HG02852 (cell line): ENCODE data around the gene CA5B.
"Not testable (repeated sequence)": the region's sequence is repeated elsewhere in the genome, so short reads cannot be mapped to it uniquely, and the experiment has no call there.

Experiments
- ATAC-seq: cut with Tn5 transposase; IDR thresholded peaks from one replicate; pipeline ENCODE4 v1.9.1; 2021; ENCODE audit warnings: mild to moderate bottlenecking, moderate library complexity; ENCODE audit not compliant: unreplicated experiment

CA5B gene, protein sequence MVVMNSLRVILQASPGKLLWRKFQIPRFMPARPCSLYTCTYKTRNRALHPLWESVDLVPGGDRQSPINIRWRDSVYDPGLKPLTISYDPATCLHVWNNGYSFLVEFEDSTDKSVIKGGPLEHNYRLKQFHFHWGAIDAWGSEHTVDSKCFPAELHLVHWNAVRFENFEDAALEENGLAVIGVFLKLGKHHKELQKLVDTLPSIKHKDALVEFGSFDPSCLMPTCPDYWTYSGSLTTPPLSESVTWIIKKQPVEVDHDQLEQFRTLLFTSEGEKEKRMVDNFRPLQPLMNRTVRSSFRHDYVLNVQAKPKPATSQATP

DNA sequence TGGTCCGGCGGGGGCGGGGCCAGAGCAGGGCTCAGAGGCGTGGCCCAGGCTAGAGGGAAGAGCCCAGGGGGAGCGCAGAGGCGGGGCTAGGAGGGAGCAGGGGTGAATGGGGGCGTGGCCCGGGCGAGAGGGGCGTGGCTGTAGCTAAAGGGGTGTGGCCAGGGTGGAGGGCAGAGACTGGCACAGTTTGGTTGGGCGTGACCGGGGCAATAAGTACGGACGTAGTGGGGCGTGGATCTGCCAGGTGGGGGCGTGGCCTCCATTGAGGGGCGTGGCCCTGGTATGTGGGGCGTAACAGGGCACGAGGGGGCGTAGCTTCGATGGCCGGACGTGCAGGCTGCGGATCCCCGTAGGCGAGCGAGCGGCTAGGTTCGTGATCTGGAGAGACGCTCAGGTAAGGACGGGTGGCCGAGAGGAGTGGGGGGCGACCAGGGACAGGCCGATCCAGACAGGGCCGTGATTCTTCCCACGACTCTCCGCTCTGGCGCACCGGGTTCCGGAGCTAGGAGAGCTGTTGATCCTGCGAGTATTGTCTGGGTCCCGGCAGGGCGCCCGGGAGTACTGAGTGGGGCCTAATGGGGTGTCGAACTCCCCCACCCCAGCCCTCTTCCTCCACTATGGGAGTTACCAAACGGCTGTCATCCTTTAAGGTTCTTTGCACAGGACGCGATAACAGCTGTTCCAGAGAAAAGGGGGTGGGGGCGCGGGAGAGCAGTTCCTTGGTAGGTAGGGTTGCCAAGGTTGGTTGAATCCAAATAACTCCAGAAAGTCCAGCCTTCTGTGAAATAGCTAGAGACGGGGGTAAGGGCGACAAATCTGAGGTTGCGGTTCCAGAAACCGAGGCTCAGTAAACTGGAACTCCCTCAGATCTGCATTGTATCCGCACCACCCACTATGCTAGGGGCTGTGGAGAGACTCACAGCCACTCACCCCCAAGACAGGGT lies at the start of gene CA5B:
Gene CA5B (plus strand): TSS at position 312 of the 944 bp plus-strand sequence. CDS start 11,754 bp downstream, outside the sequence.
- ATAC-seq = peak; percentile 89

DNA sequence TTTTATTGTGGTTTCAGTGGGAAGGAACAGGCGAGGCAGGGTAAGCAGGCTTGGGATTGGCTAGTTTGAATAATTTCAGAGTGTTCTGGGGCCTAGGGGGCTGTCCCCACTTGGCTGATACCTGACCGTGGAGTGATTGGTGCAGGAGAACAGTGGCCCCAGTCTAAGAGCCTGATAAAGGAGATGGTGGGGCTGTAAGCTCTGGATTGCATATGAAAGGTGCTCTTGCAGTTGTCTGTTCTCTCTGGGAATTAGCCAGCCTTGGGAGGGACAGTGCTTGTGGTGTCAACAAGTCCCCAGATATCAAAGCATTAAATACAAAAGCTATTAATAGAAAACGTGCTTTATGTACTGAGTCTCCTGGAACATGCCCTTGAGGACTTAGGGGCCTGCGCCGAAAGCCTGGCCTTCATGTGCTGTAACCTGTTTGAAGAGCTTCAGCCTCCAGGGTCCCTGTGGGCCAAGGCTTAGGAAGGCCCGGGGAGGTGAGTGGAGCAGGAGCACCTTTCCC lies 43.1 kb upstream of the CA5B start:
- no peak for ATAC-seq

DNA sequence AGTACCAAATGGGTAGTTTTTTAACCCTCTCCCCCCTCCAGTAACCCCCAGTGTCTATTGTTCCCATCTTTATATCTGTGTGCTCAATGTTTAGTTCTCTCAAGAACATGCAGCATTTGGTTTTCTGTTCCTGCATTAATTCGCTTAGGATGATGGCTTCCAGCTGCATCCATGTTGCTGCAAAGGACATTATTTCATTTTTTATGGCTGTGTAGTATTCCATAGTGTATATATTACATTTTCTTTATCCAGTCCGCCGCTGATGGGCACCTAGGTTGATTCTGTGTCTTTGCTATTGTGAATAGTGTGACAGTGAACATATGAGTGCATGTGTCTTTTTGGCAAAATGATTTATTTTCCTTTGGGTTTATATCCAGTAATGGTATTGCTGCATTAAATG lies 41.6 kb upstream of the CA5B start:
- no peak for ATAC-seq

DNA sequence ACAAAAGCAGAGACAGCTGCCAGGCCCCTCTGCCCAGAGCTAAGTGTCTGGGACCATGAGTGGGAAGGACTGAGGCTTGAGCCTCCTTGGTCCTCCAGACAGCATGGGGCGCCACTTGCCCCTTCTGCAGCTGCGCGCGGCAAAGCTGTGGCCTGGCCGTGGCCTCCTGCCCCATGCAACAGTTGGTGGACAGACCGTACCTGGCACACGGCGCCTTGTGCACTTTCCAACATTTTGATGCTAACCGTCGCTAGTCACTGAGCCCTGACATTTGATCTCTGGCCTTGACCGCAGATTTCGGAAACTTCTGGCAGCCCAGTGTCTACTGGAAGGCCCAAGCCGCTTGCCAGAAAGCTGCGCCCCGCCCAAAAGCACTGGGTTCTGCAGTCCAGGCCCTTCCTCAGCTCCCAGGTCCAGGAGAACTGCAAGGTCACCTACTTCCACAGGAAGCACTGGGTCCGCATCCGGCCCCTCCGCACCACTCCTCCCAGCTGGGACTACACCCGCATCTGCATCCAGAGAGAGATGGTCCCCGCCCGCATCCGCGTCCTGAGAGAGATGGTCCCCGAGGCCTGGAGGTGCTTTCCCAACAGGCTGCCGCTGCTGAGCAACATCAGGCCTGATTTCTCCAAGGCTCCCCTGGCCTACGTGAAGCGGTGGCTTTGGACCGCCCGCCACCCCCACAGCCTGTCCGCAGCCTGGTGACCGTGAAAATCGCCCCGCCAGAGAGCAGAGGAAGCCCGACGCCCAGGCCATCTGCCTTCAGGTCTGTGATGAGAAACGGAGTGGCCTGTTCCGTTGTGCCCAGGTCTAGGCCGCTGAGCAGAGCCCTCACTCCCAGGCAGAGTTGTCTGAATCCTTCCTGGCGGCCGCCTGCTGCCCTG lies 35.3 kb upstream of the CA5B start:
- no peak for ATAC-seq

DNA sequence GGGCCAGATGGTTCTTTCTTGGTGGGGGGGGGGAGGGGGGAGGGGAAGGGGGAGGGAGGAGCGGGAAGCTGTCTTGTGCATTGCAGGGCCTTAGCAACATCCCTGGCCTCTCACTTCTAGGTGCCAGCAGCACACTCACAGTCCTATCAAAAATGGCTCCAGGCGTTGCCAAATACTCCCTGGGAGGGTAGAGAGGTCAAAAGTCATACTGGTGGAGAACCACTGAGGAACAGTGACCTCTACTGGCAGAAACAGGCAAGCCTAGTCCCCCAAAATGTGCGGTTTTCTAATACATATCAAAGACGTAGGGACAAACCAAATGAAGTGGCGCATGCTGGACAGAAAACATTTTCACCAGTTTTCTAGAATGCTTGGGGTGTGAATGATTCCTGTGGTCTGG lies 34.3 kb upstream of the CA5B start:
- peak; percentile 72 for ATAC-seq

DNA sequence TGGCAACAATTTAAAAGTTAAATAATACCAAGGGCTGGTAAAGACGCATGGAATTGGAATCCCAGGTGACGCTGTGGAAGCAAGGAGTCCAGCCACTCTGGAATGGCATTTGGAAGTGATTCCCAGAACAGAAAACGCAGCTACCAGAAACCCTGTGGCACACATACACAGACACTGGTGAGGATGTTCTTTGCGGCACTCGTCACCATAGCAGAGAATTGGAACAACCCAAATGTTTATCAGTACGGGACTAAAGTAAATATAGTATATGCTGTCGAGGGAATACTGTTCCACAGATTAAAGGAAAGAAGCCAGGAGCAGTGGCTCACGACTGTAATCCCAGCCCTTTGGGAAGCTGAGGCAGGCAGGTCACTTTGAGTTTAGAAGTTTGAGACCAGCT lies 33.8 kb upstream of the CA5B start:
- not testable (repeated sequence) for ATAC-seq

DNA sequence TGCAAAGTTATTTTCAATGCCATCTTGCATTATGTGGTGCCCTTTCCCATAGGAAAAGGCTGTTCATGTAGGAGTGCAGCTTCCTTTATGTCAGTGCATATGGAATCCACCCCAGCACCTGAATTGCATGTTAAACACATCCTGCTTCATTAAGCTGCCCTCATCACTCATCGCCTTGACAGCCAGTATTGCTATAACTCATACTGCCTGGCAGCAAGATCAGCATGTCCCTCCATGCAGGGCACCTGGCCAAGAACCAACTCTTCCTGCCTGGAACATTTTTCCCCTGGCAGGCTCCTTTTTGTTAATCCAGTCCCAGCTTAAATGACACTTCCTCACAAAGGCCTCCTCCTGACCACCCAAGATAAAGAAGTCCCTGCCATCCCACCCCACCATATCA lies 23.5 kb upstream of the CA5B start:
- ATAC-seq = no peak

DNA sequence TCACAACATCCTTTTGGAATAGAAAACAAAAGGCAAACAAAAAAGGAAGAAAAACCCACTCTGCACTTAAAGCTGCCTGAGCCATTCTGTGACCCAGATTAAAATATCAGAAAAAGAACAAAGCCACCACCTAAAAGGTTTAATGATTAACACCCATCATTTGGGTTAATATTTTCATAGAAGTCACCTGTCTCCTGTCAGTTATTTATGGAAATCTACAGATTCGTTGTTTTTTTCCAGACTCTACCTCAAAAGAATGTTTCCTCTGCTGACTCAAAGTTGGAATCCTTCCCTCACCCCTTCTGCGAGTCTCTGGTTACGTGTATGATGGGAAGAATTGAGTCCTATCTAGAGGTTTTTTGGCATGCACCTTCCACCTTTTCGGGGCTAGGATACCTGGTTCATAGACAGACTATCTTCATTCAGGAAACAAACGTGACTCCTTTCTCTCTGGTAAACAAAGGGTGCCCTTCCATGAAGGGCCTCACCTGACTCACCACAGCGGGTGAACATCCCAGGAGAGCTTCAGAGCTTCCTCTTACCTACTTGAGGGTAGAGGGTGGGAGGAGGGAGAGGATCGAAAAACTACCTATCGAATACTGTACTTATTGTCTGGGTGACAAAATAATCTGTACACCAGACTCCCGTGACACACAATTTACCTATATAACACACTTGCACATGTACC lies 19.6 kb upstream of the CA5B start:
- ATAC-seq = no peak

DNA sequence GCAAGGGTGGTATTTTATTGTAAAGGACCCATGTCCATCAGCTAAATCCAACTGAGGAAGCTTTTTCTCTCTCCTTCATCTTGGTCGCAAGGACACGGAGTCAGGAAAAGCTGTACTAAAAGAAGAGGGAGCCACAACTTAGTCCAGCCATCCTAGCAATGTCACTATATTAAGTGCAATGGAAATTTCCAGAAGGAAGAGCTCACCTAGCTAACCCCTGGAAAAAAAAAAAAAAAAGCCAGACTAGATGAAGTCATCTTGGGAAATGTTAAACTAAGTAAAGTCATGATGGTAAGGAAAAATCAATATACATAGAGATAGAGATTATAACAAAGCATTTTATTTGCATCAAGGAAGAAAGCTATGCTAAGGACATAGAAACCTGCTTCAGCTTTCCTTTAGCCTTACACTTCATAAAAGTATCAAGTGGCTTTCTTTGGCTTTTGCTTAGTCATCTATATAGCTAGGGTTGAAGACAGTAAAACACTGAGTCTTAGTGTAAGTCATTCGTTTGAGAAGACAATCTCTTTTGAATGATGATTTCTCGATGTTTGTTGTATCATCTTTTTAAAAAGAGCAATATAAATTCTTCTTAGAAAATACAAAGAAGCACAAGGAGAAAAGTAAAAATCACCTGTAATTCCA lies 18.6 kb upstream of the CA5B start:
- ATAC-seq = no peak

DNA sequence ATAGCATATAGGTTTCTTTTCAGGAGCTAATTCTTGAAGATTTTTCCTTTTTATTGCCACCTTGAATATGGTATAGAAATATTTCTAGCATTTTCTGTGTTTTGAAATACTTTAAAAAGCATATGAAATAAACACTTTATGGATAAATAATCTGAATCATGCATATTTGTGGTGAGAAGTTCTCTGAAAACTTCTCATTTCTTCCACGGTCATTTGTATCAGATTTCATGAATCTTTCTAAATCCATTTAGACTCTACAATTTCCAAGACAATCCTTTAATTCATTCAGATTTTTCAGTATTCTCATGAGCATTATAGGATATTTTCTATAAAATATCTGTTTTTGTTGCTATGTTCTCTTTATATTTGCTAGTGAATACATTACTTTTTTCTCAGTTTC lies 16.2 kb upstream of the CA5B start:
- ATAC-seq = no peak

DNA sequence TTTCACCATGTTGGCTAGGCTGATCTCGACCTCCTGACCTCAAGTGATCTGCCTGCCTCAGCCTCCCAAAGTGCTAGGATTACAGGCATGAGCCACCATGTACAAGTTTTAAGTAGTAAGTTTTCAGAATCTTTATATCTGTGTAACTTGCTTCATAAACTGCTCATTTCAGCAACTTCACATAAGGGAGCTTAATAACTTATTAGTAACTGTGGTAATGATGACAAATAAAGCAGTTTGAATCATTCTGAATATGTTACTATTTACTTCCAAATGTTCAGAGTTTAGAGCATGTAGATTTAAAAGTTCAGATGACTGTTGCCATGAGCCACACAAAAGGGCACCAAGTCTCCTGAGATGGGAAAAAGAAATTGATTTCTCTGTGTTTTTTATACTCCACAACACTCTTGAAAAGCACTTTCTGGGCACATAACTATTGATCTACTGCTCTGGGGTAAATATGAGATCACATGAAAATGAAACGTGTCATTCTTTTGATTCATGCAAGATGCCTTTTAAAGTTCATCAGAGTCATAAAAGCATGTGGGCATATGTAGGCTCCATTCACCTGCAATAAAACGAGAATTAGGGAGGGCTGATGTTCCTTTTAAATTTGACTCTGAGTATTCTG lies 14.1 kb upstream of the CA5B start:
- no peak for ATAC-seq

DNA sequence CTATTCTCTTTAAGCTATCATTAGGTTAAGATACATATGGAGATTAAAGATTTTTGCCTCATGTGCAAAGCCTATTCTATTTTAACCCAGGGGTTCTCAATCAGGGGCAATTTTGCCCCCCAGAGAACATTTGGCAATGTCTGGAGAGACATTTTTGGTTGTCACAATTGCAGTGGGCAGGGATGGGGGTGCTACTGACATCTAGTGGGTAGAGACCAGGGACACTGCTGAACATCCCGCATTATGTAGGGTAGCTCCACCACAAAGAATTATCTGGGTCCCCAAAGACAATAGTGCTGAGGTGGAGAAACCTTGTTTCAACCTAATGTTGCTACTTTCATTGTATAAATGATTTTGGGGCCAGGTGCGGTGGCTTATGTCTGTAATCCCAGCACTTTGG lies 13.2 kb upstream of the CA5B start:
- no peak for ATAC-seq

DNA sequence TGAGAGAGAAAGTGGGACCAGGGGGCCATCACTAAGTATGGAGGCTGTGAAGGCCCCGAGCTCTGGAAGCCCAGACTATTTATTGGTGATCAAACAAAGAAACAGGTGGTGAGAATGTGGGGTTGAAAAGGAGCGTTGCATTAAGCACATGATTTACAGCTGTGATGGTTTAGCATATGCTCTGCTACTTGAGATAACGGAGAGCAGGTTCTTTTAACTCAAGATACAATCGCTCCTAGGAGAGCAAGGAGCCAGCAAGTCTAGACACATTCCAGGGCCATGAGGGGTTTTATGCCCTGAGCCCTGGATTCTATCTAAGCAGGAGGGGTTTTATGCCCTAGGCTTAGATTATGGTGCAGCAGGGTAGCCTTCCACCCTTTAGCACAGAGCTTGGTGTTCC lies 6.7 kb upstream of the CA5B start:
- not testable (repeated sequence) for ATAC-seq

DNA sequence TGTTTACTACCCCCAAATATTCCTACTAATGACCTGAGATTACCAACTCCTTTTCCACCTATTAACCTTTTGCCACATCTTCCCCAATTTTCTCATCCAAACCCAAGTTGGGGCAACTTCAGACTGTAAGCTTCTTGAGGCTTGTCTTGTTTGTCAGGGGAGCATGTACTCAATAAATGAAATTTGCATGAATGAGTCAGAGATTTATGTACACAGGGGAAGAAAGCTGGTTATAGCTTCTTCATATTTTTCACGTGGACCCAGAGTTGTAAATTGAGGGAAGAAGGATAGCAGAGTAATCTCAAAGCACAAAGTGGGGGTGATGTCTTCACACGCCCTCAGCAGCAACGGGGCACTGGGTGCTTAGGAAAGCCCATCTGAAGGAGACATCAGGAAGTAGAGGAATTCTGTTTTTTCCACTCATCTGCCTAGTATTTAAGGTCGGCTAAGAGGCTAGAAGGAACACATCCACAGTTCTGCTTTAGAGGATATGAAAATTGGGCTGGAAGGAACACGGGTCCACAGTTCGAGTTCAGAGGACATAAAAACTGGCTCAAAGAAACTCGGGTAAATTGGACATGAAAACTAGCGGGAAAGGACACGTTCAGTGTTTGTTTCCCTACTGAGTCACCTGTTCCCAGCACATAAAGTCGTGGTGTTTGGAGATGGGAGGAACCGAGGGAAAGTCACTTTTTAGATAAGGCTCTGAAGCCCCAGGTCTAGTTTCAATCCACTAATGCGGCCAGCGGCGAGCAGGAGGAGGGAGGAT lies 696 bp upstream of the CA5B start:
- no peak for ATAC-seq

DNA sequence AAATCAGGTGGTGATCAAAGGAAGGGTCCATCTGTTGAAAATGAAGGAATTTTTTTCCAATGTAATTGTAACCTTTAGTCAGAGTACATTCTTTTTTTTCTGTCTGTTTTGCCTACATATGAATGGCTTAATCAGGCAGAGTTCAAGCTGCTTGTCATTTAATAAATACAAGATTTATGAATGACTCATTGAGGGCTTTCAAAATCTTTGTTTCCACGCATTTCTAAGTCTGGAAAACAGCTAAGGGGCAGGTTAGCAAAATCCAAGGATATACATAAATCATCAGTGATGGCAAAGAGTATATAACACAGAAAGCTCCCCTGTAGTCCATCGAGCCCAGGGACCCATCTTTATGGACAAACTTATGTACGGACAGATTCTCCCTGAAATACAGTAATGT lies 1.8 kb downstream of the CA5B start:
- no peak for ATAC-seq

DNA sequence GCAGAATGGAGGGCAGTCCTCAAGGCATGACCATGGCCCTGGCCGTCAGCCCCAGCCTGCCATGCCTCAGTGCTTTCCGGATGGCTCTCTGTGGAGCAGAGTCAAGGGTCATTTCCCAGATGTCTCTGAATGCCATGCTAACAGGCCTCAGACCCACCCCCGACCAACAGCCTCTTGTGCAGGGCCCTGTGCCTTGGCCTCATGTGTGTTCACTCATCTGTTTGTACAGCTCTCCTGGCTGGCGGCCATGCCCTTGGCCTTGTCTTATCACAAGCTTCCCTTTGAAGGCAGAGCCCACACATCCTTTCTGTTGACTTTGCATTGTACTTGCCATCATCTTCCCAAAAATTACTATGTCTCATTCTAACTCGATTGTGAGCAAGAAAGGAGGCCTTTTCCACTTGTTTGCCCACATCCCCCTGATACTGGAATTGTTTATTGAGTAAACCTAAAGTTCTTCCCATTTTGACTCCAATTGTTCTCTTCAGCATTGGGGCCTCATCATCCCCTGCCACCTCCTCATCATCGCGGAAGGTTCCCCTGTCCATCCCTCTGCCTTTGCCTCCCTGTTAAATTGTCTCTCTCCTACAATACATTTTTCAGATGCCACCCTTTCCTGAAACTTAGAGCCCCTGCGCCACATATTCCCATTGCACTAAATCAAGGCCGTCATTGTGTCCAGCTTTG lies 6.3 kb downstream of the CA5B start:
- no peak for ATAC-seq

DNA sequence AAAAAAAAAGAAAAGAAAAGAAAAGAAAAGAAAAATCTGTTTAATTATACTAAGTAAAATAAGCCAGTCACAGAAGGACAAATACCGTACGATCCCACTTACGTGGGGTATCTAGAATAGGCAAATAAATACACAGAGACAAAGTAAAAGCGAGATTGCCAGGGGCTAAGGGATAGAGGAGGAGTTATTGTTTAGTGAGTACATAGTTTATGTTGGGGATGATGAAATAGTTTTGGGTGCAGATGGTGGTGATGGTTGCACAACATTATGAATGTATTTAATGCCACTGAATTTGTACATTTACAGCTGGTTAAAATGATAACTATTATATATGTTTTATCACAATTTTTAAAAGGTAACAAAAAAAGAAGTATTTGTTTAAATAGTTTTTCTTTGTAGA lies 7.1 kb downstream of the CA5B start:
- ATAC-seq = no peak

DNA sequence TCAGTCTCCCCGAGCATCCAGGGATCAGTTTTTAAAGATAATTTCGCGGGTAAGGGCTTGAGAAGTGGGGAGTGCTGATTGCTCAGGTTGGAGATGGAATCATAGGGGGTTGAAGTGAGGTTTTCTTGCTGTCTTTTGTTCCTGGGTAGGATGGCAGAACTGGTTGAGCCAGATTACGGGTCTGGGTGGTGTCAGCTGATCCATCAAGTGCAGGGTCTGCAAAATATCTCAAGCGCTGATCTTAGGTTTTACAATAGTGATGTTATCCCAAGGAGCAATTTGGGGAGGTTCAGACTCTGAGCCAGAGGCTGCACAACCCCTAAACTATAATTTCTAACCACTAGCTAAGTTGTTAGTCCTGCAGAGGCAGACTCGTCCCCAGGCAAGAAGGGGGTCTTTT lies 8.6 kb downstream of the CA5B start:
- not testable (repeated sequence) for ATAC-seq
